Ovary (tissue), 9 donors: ENCODE results near the gene DECR2. TPM values are rescaled to one million over a fixed set of nuclear protein-coding genes. Genes with fewer than 3 reads are reported as not detected.

Experiments used
- DNase-seq, 5 donors: peaks; one replicate each; pipeline ENCODE4 v3.0.0-alpha.2; 2019 to 2020
- H3K27ac ChIP-seq, 2 donors: fragments of 200-600 bp; one replicate each; pipeline versions ENCODE4 v1.5.1 to v1.8.0; 2019 to 2022
- H3K27me3 ChIP-seq: fragments of 200-600 bp; one replicate; pipeline ENCODE4 v1.8.0; 2022
- H3K36me3 ChIP-seq: fragments of 200-600 bp; sonication (generic); one replicate; pipeline ENCODE4 v1.5.1; 2019
- H3K4me1 ChIP-seq: one replicate; pipeline ENCODE4 v1.8.1; 2013; ENCODE audit warnings: mild to moderate bottlenecking, moderate library complexity; ENCODE audit not compliant: insufficient read depth
- H3K4me3 ChIP-seq: fragments of 200-600 bp; sonication (generic); one replicate; pipeline ENCODE4 v1.5.1; 2017
- H3K9me3 ChIP-seq, 2 donors: fragments of 200-600 bp in 1 of 2; sonication (generic) in 1 of 2; one replicate each; pipeline versions ENCODE4 v1.5.1 to v1.8.1; 2013 to 2019; ENCODE audit warnings: mild to moderate bottlenecking in 1 of 2, moderate library complexity in 1 of 2
- CTCF ChIP-seq, 3 donors: fragments of 450-650 bp in 2 of 3; fragments of 200-600 bp in 1 of 3; IDR thresholded peaks; one replicate each; pipeline versions ENCODE4 v1.5.1 to v1.8.0; 2016 to 2022; ENCODE audit warnings: antibody characterized with exemption in 3 of 3, mild to moderate bottlenecking in 1 of 3
- EP300 ChIP-seq: sonication (generic); formaldehyde crosslinking; IDR thresholded peaks from one replicate; pipeline ENCODE4 v1.6.1; 2017; ENCODE audit warnings: antibody characterized with exemption
- POLR2A ChIP-seq: fragments of 450-650 bp; IDR thresholded peaks from one replicate; pipeline ENCODE4 v1.6.1; 2017; ENCODE audit warnings: antibody characterized with exemption, mild to moderate bottlenecking, moderate library complexity
- WGBS, 3 donors: extraction: QIAGEN DNeasy Blood & Tissue Kit in 1 of 3; methylation state at CpG; one replicate each; pipeline versions ENCODE4 v1.1.5 to v1.1.7; 2013 to 2017; 5-methylcytosine and 5-hydroxymethylcytosine counted together
- intact Hi-C, 4 donors: fragments of 100-400 bp; cut with DNase I; formaldehyde crosslinking; loops; one replicate each; pipeline versions ENCODE4 v1.11.0 to v1.15.1; 2022 to 2023
- polyA plus RNA-seq, 2 donors: library from polyadenylated mRNA; stranded (reverse); fragments of 200-250 nt in 1 of 2; fragments of 350-450 nt in 1 of 2; fragmentation: Illumina TruSeq in 1 of 2; extraction: RNeasy Lipid Tissue Mini Kit (QIAGEN cat#74804) in 1 of 2; gene quantifications; one replicate each; pipeline ENCODE4 v1.2.3, GENCODE V29; 2013 to 2014
- total RNA-seq, 7 donors: library from RNA; depleted of rRNA in 2 of 7; stranded (reverse); fragments of >200 nt in 2 of 7; fragmentation: NEBNext Ultra II Directional in 3 of 7; extraction: Animal tissue kit (Norgen Biotek cat#: 25700) in 3 of 7; gene quantifications; one replicate each; pipeline versions ENCODE4 v1.1.0 to v1.2.4, GENCODE V29; 2016 to 2023
- donor health status: DM: no; HTN: no; CAD: no; lungs with moderate emphysema.
- donor health status: DM: no; HTN: no; CAD: no.
- donor health status: Bipolar disorder and iron deficiency.
- donor health status: DM: yes; HTN: yes; CAD: no.
- donor health status: DM: no; HTN: no; CAD: no.
- donor health status: DM: yes; HTN: yes; CAD: no.

Gene DECR2
- total and polyA plus RNA-seq, 9 donors: 2.1 to 23.7 (median 14.8) TPM

- Histone ChIP-seq H3K4me3 (no peak overlapping the region), H3K4me1 (peaks cover 3% of the 10 kb centered on the region), H3K9me3 (no peaks in the 10 kb centered on the region), H3K36me3 (no peaks in the 10 kb centered on the region), H3K27me3 (no peaks in the 10 kb centered on the region), H3K27ac (no peak overlapping the region)
- intact Hi-C loops: no loop called here
- 86 to 88% (median 88%) methylated on average over 31 of the region's 31 CpGs for WGBS, 3 donors
- TF ChIP-seq EP300 (no peak), CTCF (IDR thresholded peaks at IDR 0.05) (no peak), POLR2A (no peak)
- peak in 2 of 5 donors; percentile 30 to 34 for DNase-seq
These were observed 30.0 kb upstream of the DECR2 start for GRCh38 chr16:371515-372301.

- no peak for DNase-seq
- WGBS, 3 donors: 85 to 90% (median 87%) methylated on average over 16 to 19 of the region's 19 CpGs
- Histone ChIP-seq H3K36me3 (no peaks in the 10 kb centered on the region), H3K9me3 (no peaks in the 10 kb centered on the region), H3K27ac (no peak overlapping the region), H3K4me1 (peaks cover 3% of the 10 kb centered on the region), H3K4me3 (no peak overlapping the region), H3K27me3 (no peaks in the 10 kb centered on the region)
- TF ChIP-seq EP300 (no peak), POLR2A (no peak), CTCF (IDR thresholded peaks at IDR 0.05) (no peak)
- intact Hi-C loops: no loop called here
These were observed 29.2 kb upstream of the DECR2 start for GRCh38 chr16:372302-372983.

- no peak overlapping the region for H3K27ac ChIP-seq
- intact Hi-C loops: no loop called here
- H3K36me3 ChIP-seq: no peaks in the 10 kb centered on the region
- WGBS, 3 donors: 72 to 90% (median 84%) methylated on average over 5 of the region's 5 CpGs
- TF ChIP-seq POLR2A: no peak
- TF ChIP-seq CTCF (IDR thresholded peaks at IDR 0.05): no peak
- TF ChIP-seq EP300: no peak
- H3K27me3 ChIP-seq: no peaks in the 10 kb centered on the region
- H3K4me1 ChIP-seq: peaks cover 3% of the 10 kb centered on the region
- no peak overlapping the region for H3K4me3 ChIP-seq
- H3K9me3 ChIP-seq: no peaks in the 10 kb centered on the region
- DNase-seq: peak in 1 of 5 donors; percentile 26
These were observed 28.6 kb upstream of the DECR2 start for GRCh38 chr16:373020-373598.

GRCh38 chr16:373848-374615, 27.7 kb upstream of the DECR2 start:
- intact Hi-C loops: no loop called here
- Histone ChIP-seq H3K27ac (no peak overlapping the region), H3K27me3 (no peaks in the 10 kb centered on the region), H3K4me3 (no peak overlapping the region), H3K4me1 (peaks cover 3% of the 10 kb centered on the region), H3K9me3 (no peaks in the 10 kb centered on the region), H3K36me3 (no peaks in the 10 kb centered on the region)
- WGBS, 3 donors: 89 to 90% (median 90%) methylated on average over 39 to 44 of the region's 44 CpGs
- no peak for TF ChIP-seq CTCF (IDR thresholded peaks at IDR 0.05)
- peak in 1 of 5 donors; percentile 27 for DNase-seq
